ENCODE results near the gene INAFM2. TPM values are rescaled to one million over a fixed set of nuclear protein-coding genes. Genes with fewer than 3 reads are reported as not detected.

Gene INAFM2
- total and polyA plus RNA-seq, 9 of the 15 experiments (the other 6 are each of a cell fraction or from before 2014, with no cell fraction given), result 11.8 to 43.1 (median 27.2) TPM

GRCh38 chr15:40310001-40310959 lies 13.2 kb upstream of the INAFM2 start (continued):
- TF ChIP-seq NCOA6 (IDR thresholded peaks at IDR 0.05) (no peak), SP1 (CRISPR knock-in tag; IDR thresholded peaks at IDR 0.05) (peak; percentile 32; the same call in 1 of the 2 replicates), ADNP (tag; IDR thresholded peaks at IDR 0.05) (peak; percentile 90), ZFX (CRISPR knock-in tag; IDR thresholded peaks at IDR 0.05) (no peak), FOXJ2 (tag; IDR thresholded peaks at IDR 0.05) (no peak), KDM1A (IDR thresholded peaks at IDR 0.05) (peak in 1 of 2 experiments; percentile 48; a peak in 2 of 4 replicates), HCFC1 (IDR thresholded peaks at IDR 0.05; ENCODE audit: low read depth, low read length) (peak; percentile 37; the same call in 1 of the 2 replicates), MAFF (IDR thresholded peaks at IDR 0.05; ENCODE audit: low read length) (no peak), HOXB6 (CRISPR knock-in tag; IDR thresholded peaks at IDR 0.05; ENCODE audit: borderline replicate concordance) (no peak), CTCF (IDR thresholded peaks at IDR 0.05 in 2 of 3, conservative IDR thresholded peaks at IDR 0.05 in 1 of 3; ENCODE audit: insufficient read depth in 2 of 3, low read depth in 1 of 3, low read length in 3 of 3) (peak; percentile 93 to 95 (median 94)), CHD4 (IDR thresholded peaks at IDR 0.05; ENCODE audit: insufficient read depth, insufficient replicate concordance, low read depth, low read length, poor library complexity, severe bottlenecking) (peak; percentile 83), STAG1 (CRISPR knock-in tag; IDR thresholded peaks at IDR 0.05; ENCODE audit: borderline replicate concordance) (peak; percentile 71; the same call in 1 of the 2 replicates)
- TF ChIP-seq, protein P1, sequence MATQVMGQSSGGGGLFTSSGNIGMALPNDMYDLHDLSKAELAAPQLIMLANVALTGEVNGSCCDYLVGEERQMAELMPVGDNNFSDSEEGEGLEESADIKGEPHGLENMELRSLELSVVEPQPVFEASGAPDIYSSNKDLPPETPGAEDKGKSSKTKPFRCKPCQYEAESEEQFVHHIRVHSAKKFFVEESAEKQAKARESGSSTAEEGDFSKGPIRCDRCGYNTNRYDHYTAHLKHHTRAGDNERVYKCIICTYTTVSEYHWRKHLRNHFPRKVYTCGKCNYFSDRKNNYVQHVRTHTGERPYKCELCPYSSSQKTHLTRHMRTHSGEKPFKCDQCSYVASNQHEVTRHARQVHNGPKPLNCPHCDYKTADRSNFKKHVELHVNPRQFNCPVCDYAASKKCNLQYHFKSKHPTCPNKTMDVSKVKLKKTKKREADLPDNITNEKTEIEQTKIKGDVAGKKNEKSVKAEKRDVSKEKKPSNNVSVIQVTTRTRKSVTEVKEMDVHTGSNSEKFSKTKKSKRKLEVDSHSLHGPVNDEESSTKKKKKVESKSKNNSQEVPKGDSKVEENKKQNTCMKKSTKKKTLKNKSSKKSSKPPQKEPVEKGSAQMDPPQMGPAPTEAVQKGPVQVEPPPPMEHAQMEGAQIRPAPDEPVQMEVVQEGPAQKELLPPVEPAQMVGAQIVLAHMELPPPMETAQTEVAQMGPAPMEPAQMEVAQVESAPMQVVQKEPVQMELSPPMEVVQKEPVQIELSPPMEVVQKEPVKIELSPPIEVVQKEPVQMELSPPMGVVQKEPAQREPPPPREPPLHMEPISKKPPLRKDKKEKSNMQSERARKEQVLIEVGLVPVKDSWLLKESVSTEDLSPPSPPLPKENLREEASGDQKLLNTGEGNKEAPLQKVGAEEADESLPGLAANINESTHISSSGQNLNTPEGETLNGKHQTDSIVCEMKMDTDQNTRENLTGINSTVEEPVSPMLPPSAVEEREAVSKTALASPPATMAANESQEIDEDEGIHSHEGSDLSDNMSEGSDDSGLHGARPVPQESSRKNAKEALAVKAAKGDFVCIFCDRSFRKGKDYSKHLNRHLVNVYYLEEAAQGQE (IDR thresholded peaks at IDR 0.05; ENCODE audit: borderline replicate concordance), result peak; percentile 93
- TF ChIP-seq, protein P1 (CRISPR knock-in tag; IDR thresholded peaks at IDR 0.05; ENCODE audit: low read depth), result no peak
- TF ChIP-seq, protein P2, sequence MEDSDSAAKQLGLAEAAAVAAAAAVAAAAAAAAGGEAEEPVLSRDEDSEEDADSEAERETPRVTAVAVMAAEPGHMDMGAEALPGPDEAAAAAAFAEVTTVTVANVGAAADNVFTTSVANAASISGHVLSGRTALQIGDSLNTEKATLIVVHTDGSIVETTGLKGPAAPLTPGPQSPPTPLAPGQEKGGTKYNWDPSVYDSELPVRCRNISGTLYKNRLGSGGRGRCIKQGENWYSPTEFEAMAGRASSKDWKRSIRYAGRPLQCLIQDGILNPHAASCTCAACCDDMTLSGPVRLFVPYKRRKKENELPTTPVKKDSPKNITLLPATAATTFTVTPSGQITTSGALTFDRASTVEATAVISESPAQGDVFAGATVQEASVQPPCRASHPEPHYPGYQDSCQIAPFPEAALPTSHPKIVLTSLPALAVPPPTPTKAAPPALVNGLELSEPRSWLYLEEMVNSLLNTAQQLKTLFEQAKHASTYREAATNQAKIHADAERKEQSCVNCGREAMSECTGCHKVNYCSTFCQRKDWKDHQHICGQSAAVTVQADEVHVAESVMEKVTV (CRISPR knock-in tag; IDR thresholded peaks at IDR 0.05), result peak; percentile 97

All from K562 (cell line).